IPS-20b (cell line): ENCODE measurements around the gene HOXC12.

Source experiments
- H3K27ac ChIP-seq: one replicate; pipeline ENCODE4 v1.5.1; 2013; ENCODE audit warnings: low read length
- H3K27me3 ChIP-seq: 2 replicates; pipeline ENCODE4 v1.6.1; 2013; ENCODE audit warnings: mild to moderate bottlenecking, low read length, inconsistent platforms; ENCODE audit not compliant: insufficient read depth
- H3K36me3 ChIP-seq: 2 replicates; pipeline ENCODE4 v1.6.1; 2013; ENCODE audit warnings: low read depth, mild to moderate bottlenecking, inconsistent platforms, low read length, moderate library complexity; ENCODE audit not compliant: insufficient read depth
- H3K4me1 ChIP-seq: 2 replicates; pipeline ENCODE4 v1.6.1; 2013; ENCODE audit warnings: mild to moderate bottlenecking, control low read depth, inconsistent platforms, low read length, moderate library complexity; ENCODE audit not compliant: insufficient read depth
- H3K4me3 ChIP-seq: 2 replicates; pipeline ENCODE4 v1.5.1; 2013; ENCODE audit warnings: mild to moderate bottlenecking, low read length, inconsistent platforms
- H3K9ac ChIP-seq: 2 replicates; pipeline ENCODE4 v1.6.1; 2013; ENCODE audit warnings: low read depth, mild to moderate bottlenecking, inconsistent platforms, low read length, moderate library complexity
- H3K9me3 ChIP-seq: 2 replicates; pipeline ENCODE4 v1.6.1; 2013; ENCODE audit warnings: mild to moderate bottlenecking, low read depth, low read length, inconsistent platforms; ENCODE audit not compliant: insufficient read depth

HOXC12 gene

GRCh38 chr12:53969588-53970259, 15.0 kb downstream of the HOXC12 start:
- no peaks in the 10 kb centered on the region for H3K36me3 ChIP-seq
- H3K9me3 ChIP-seq = peaks cover 9% of the 10 kb centered on the region; the same call in 1 of the 2 replicates
- no peaks in the 10 kb centered on the region for H3K4me1 ChIP-seq
- H3K27me3 ChIP-seq = peaks cover 100% of the 10 kb centered on the region
- no peak overlapping the region for H3K9ac ChIP-seq
- no peak overlapping the region for H3K27ac ChIP-seq
- H3K4me3 ChIP-seq = no peak overlapping the region

- Histone ChIP-seq H3K27me3 (peaks cover 100% of the 10 kb centered on the region), H3K4me1 (no peaks in the 10 kb centered on the region), H3K27ac (no peak overlapping the region)
Measured at GRCh38 chr12:53970451-53970850, 15.7 kb downstream of the HOXC12 start.

GRCh38 chr12:53971129-53971528, 16.4 kb downstream of the HOXC12 start:
- Histone ChIP-seq H3K27me3 (peaks cover 100% of the 10 kb centered on the region), H3K4me1 (no peaks in the 10 kb centered on the region)

More at GRCh38 chr12:53970451-53970850, 15.7 kb downstream of the HOXC12 start:
- H3K36me3 ChIP-seq = no peaks in the 10 kb centered on the region
- no peak overlapping the region for H3K4me3 ChIP-seq
- no peak overlapping the region for H3K9ac ChIP-seq
- peaks cover 9% of the 10 kb centered on the region; the same call in 1 of the 2 replicates for H3K9me3 ChIP-seq

GRCh38 chr12:53971686-53972085, 17.0 kb downstream of the HOXC12 start:
- peaks cover 100% of the 10 kb centered on the region for H3K27me3 ChIP-seq
- no peak overlapping the region for H3K9ac ChIP-seq

More at GRCh38 chr12:53971129-53971528, 16.4 kb downstream of the HOXC12 start:
- no peak overlapping the region for H3K9ac ChIP-seq
- no peak overlapping the region for H3K4me3 ChIP-seq
- no peak overlapping the region for H3K27ac ChIP-seq
- H3K36me3 ChIP-seq = no peaks in the 10 kb centered on the region
- H3K9me3 ChIP-seq = peaks cover 9% of the 10 kb centered on the region; the same call in 1 of the 2 replicates

GRCh38 chr12:53972152-53972702, 17.5 kb downstream of the HOXC12 start:
- H3K4me3 ChIP-seq = no peak overlapping the region
- peaks cover 5% of the 10 kb centered on the region; the same call in 1 of the 2 replicates for H3K9me3 ChIP-seq
- H3K36me3 ChIP-seq = no peaks in the 10 kb centered on the region
- H3K9ac ChIP-seq = no peak overlapping the region
- H3K27ac ChIP-seq = no peak overlapping the region
- H3K4me1 ChIP-seq = no peaks in the 10 kb centered on the region
- peaks cover 100% of the 10 kb centered on the region for H3K27me3 ChIP-seq

More at GRCh38 chr12:53971686-53972085, 17.0 kb downstream of the HOXC12 start:
- H3K36me3 ChIP-seq = no peaks in the 10 kb centered on the region
- H3K4me1 ChIP-seq = no peaks in the 10 kb centered on the region
- no peak overlapping the region for H3K27ac ChIP-seq
- peaks cover 9% of the 10 kb centered on the region; the same call in 1 of the 2 replicates for H3K9me3 ChIP-seq
- no peak overlapping the region for H3K4me3 ChIP-seq

GRCh38 chr12:53972722-53973235, 18.1 kb downstream of the HOXC12 start, which contains the start of gene HOXC11:
HOXC11 (plus strand) TSS chr12:53973126; CDS start chr12:53973242, 116 bp downstream.
- Histone ChIP-seq H3K4me1 (no peaks in the 10 kb centered on the region), H3K27me3 (peaks cover 100% of the 10 kb centered on the region), H3K9me3 (peaks cover 4% of the 10 kb centered on the region; the same call in 1 of the 2 replicates), H3K4me3 (no peak within 1 kb of the TSS), H3K9ac (no peak within 1 kb of the TSS), H3K27ac (no peak within 1 kb of the TSS), H3K36me3 (no peaks in the 10 kb centered on the region)

- Histone ChIP-seq H3K27me3 (peaks cover 100% of the 10 kb centered on the region), H3K9me3 (peaks cover 4% of the 10 kb centered on the region; the same call in 1 of the 2 replicates), H3K36me3 (no peaks in the 10 kb centered on the region), H3K9ac (no peak overlapping the region), H3K4me3 (no peak overlapping the region), H3K27ac (no peak overlapping the region), H3K4me1 (no peaks in the 10 kb centered on the region)
Measured at GRCh38 chr12:53973236-53974042, 18.7 kb downstream of the HOXC12 start.

- H3K27me3 ChIP-seq = peaks cover 100% of the 10 kb centered on the region
- no peak within 1 kb of the TSS for H3K9ac ChIP-seq
- H3K27ac ChIP-seq = no peak within 1 kb of the TSS
- no peaks in the 10 kb centered on the region for H3K36me3 ChIP-seq
- H3K9me3 ChIP-seq = peaks cover 4% of the 10 kb centered on the region; the same call in 1 of the 2 replicates
- no peaks in the 10 kb centered on the region for H3K4me1 ChIP-seq
- H3K4me3 ChIP-seq = no peak within 1 kb of the TSS
Measured at GRCh38 chr12:53974084-53975063, 19.7 kb downstream of the HOXC12 start, which contains the start of gene HOTAIR. HOTAIR (minus strand) TSS chr12:53974954.

GRCh38 chr12:53975064-53975471, 20.4 kb downstream of the HOXC12 start:
- H3K9me3 ChIP-seq = peaks cover 4% of the 10 kb centered on the region; the same call in 1 of the 2 replicates
- no peak overlapping the region for H3K9ac ChIP-seq
- no peaks in the 10 kb centered on the region for H3K4me1 ChIP-seq
- peaks cover 100% of the 10 kb centered on the region for H3K27me3 ChIP-seq
- no peak overlapping the region for H3K4me3 ChIP-seq
- H3K27ac ChIP-seq = no peak overlapping the region
- no peaks in the 10 kb centered on the region for H3K36me3 ChIP-seq

GRCh38 chr12:53975479-53976152, 20.9 kb downstream of the HOXC12 start:
- Histone ChIP-seq H3K9ac (no peak overlapping the region), H3K36me3 (no peaks in the 10 kb centered on the region), H3K9me3 (peaks cover 4% of the 10 kb centered on the region; the same call in 1 of the 2 replicates), H3K27me3 (peaks cover 100% of the 10 kb centered on the region), H3K27ac (no peak overlapping the region), H3K4me3 (no peak overlapping the region), H3K4me1 (no peaks in the 10 kb centered on the region)
